HUDEP-2 (cell line): ENCODE results near the gene NKD1.
A peak's percentile ranks its signal among the peaks of the same experiment; 100 is the strongest.

Experiments used
- DNase-seq, 76 experiments: peaks; one replicate each; lab custom pipeline; 2025; ENCODE audit not compliant: unreplicated experiment in 76 of 76; lab: John Stamatoyannopoulos, UW

NKD1 gene

GRCh38 chr16:50598256-50598894 lies 50.2 kb downstream of the NKD1 start:
- DNase-seq, result peak in 25 of 76 experiments; percentile 2 to 79 (median 27)

- no peak for DNase-seq
Observed at GRCh38 chr16:50598936-50599361, 50.8 kb downstream of the NKD1 start.

- peak in 4 of 76 experiments; percentile 7 to 18 (median 16) for DNase-seq
Observed at GRCh38 chr16:50599494-50599893, 51.3 kb downstream of the NKD1 start.

- DNase-seq, result no peak
Observed at GRCh38 chr16:50600582-50601283, 52.5 kb downstream of the NKD1 start.

GRCh38 chr16:50601341-50601740 lies 53.1 kb downstream of the NKD1 start:
- DNase-seq, result no peak

GRCh38 chr16:50602126-50602525 lies 53.9 kb downstream of the NKD1 start:
- DNase-seq, result no peak

GRCh38 chr16:50602531-50603205 lies 54.5 kb downstream of the NKD1 start:
- peak in 2 of 76 experiments; percentile 6 to 9 for DNase-seq

GRCh38 chr16:50603206-50604064 lies 55.2 kb downstream of the NKD1 start:
- DNase-seq, result no peak

- no peak for DNase-seq
Observed at GRCh38 chr16:50604065-50604418, 55.8 kb downstream of the NKD1 start.

- no peak for DNase-seq
Observed at GRCh38 chr16:50604610-50605009, 56.4 kb downstream of the NKD1 start.

- DNase-seq, result no peak
Observed at GRCh38 chr16:50605733-50606430, 57.7 kb downstream of the NKD1 start.

GRCh38 chr16:50606431-50607050 lies 58.3 kb downstream of the NKD1 start:
- DNase-seq, result no peak

GRCh38 chr16:50607051-50607431 lies 58.8 kb downstream of the NKD1 start:
- DNase-seq, result no peak

- no peak for DNase-seq
Observed at GRCh38 chr16:50607447-50607846, 59.3 kb downstream of the NKD1 start.

- DNase-seq, result no peak
Observed at GRCh38 chr16:50607970-50608557, 59.9 kb downstream of the NKD1 start.

- DNase-seq, result no peak
Observed at GRCh38 chr16:50609049-50609448, 60.9 kb downstream of the NKD1 start.

- no peak for DNase-seq
Observed at GRCh38 chr16:50609471-50609870, 61.3 kb downstream of the NKD1 start.

GRCh38 chr16:50610331-50611262 lies 62.4 kb downstream of the NKD1 start:
- no peak for DNase-seq
